Measurements from ENCODE around the gene MAPKAP1. TPM values are rescaled to one million over a fixed set of nuclear protein-coding genes. Genes with fewer than 3 reads are reported as not detected.
A peak's percentile ranks its signal among the peaks of the same experiment; 100 is the strongest.

MAPKAP1 gene
- total and polyA plus RNA-seq, 2 experiments from 2014 or later, result 68.4 to 98.5 TPM

DNA sequence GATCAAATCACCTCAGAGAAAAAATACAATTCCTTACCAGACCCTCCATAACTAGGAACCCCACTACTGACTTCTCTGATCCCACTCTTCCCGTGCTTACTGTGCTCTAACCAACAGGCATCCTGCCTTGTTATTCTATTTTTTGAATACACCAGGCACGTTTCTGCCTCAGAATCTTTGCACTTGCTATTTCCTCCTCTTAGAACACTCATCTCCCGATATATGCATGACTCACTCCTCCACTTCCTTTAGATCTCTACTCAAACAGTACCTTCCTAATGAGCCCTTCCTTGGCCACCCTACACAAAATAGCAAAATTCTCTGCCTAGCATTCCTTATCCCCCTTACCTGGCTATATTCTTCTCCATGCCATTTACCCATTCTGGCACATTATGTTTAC, 43.9 kb downstream of the MAPKAP1 start:
- Histone ChIP-seq H3K36me3 (ENCODE audit: insufficient read depth) (peaks cover 9% of the 10 kb centered on the region; the same call in 1 of the 2 replicates), H3F3A (replicated peaks; ENCODE audit: low read depth) (no peaks in the 10 kb centered on the region), H3K79me2 (replicated peaks; ENCODE audit: insufficient read depth) (peaks cover 7% of the 10 kb centered on the region; the same call in 1 of the 2 replicates), H4K20me1 (replicated peaks; ENCODE audit: insufficient read depth) (no peaks in the 10 kb centered on the region; the same call in 1 of the 2 replicates), H3K27me3 (ENCODE audit: insufficient read depth) (no peaks in the 10 kb centered on the region), H3K27ac (ENCODE audit: low read depth) (peak overlapping the region; percentile 5; the same call in 1 of the 2 replicates), H3K9me2 (ENCODE audit: insufficient read depth) (no peaks in the 10 kb centered on the region), H3K4me3 (no peak overlapping the region), H2AFZ (no peak overlapping the region), H3K4me2 (no peak overlapping the region), H3K4me1 (ENCODE audit: insufficient read depth) (peaks cover 11% of the 10 kb centered on the region)
- Mint-ChIP-seq H3K4me3 (no peak overlapping the region), H3K4me1 (peaks cover 7% of the 10 kb centered on the region), H3K9me3 (no peaks in the 10 kb centered on the region), H3K27ac (peak overlapping the region; percentile 14), H3K27me3 (ENCODE audit: insufficient read depth, low read depth, poor library complexity) (no peaks in the 10 kb centered on the region), H3K36me3 (ENCODE audit: low read depth) (peaks cover 22% of the 10 kb centered on the region; the same call in 2 of the 3 replicates)
- ATAC-seq (no peak), DNase-seq (ENCODE audit: low spot score) (no peak)
- TF ChIP-seq CREB1 (CRISPR knock-in tag; IDR thresholded peaks at IDR 0.05; ENCODE audit: low read depth) (no peak), ZNF331 (CRISPR knock-in tag; IDR thresholded peaks at IDR 0.05; ENCODE audit: low read depth) (no peak), EZH2phosphoT487 (IDR thresholded peaks at IDR 0.05; ENCODE audit: unreplicated experiment) (no peak), POLR2AphosphoS5 (IDR thresholded peaks at IDR 0.05; ENCODE audit: low read depth) (no peak), JUNB (IDR thresholded peaks at IDR 0.05; ENCODE audit: unreplicated experiment) (no peak), NANOG (IDR thresholded peaks at IDR 0.05; ENCODE audit: borderline replicate concordance) (no peak)
- TF ChIP-seq, protein P1, sequence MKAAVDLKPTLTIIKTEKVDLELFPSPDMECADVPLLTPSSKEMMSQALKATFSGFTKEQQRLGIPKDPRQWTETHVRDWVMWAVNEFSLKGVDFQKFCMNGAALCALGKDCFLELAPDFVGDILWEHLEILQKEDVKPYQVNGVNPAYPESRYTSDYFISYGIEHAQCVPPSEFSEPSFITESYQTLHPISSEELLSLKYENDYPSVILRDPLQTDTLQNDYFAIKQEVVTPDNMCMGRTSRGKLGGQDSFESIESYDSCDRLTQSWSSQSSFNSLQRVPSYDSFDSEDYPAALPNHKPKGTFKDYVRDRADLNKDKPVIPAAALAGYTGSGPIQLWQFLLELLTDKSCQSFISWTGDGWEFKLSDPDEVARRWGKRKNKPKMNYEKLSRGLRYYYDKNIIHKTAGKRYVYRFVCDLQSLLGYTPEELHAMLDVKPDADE (IDR thresholded peaks at IDR 0.05), result no peak
- TF ChIP-seq, protein P2, sequence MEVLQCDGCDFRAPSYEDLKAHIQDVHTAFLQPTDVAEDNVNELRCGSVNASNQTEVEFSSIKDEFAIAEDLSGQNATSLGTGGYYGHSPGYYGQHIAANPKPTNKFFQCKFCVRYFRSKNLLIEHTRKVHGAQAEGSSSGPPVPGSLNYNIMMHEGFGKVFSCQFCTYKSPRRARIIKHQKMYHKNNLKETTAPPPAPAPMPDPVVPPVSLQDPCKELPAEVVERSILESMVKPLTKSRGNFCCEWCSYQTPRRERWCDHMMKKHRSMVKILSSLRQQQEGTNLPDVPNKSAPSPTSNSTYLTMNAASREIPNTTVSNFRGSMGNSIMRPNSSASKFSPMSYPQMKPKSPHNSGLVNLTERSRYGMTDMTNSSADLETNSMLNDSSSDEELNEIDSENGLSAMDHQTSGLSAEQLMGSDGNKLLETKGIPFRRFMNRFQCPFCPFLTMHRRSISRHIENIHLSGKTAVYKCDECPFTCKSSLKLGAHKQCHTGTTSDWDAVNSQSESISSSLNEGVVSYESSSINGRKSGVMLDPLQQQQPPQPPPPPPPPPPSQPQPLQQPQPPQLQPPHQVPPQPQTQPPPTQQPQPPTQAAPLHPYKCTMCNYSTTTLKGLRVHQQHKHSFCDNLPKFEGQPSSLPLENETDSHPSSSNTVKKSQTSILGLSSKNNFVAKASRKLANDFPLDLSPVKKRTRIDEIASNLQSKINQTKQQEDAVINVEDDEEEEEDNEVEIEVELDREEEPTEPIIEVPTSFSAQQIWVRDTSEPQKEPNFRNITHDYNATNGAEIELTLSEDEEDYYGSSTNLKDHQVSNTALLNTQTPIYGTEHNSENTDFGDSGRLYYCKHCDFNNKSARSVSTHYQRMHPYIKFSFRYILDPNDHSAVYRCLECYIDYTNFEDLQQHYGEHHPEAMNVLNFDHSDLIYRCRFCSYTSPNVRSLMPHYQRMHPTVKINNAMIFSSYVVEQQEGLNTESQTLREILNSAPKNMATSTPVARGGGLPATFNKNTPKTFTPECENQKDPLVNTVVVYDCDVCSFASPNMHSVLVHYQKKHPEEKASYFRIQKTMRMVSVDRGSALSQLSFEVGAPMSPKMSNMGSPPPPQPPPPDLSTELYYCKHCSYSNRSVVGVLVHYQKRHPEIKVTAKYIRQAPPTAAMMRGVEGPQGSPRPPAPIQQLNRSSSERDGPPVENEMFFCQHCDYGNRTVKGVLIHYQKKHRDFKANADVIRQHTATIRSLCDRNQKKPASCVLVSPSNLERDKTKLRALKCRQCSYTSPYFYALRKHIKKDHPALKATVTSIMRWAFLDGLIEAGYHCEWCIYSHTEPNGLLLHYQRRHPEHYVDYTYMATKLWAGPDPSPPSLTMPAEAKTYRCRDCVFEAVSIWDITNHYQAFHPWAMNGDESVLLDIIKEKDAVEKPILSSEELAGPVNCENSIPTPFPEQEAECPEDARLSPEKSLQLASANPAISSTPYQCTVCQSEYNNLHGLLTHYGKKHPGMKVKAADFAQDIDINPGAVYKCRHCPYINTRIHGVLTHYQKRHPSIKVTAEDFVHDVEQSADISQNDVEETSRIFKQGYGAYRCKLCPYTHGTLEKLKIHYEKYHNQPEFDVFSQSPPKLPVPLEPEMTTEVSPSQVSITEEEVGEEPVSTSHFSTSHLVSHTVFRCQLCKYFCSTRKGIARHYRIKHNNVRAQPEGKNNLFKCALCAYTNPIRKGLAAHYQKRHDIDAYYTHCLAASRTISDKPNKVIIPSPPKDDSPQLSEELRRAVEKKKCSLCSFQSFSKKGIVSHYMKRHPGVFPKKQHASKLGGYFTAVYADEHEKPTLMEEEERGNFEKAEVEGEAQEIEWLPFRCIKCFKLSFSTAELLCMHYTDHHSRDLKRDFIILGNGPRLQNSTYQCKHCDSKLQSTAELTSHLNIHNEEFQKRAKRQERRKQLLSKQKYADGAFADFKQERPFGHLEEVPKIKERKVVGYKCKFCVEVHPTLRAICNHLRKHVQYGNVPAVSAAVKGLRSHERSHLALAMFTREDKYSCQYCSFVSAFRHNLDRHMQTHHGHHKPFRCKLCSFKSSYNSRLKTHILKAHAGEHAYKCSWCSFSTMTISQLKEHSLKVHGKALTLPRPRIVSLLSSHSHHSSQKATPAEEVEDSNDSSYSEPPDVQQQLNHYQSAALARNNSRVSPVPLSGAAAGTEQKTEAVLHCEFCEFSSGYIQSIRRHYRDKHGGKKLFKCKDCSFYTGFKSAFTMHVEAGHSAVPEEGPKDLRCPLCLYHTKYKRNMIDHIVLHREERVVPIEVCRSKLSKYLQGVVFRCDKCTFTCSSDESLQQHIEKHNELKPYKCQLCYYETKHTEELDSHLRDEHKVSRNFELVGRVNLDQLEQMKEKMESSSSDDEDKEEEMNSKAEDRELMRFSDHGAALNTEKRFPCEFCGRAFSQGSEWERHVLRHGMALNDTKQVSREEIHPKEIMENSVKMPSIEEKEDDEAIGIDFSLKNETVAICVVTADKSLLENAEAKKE (CRISPR knock-in tag; IDR thresholded peaks at IDR 0.05), result no peak
- TF ChIP-seq, protein P3, sequence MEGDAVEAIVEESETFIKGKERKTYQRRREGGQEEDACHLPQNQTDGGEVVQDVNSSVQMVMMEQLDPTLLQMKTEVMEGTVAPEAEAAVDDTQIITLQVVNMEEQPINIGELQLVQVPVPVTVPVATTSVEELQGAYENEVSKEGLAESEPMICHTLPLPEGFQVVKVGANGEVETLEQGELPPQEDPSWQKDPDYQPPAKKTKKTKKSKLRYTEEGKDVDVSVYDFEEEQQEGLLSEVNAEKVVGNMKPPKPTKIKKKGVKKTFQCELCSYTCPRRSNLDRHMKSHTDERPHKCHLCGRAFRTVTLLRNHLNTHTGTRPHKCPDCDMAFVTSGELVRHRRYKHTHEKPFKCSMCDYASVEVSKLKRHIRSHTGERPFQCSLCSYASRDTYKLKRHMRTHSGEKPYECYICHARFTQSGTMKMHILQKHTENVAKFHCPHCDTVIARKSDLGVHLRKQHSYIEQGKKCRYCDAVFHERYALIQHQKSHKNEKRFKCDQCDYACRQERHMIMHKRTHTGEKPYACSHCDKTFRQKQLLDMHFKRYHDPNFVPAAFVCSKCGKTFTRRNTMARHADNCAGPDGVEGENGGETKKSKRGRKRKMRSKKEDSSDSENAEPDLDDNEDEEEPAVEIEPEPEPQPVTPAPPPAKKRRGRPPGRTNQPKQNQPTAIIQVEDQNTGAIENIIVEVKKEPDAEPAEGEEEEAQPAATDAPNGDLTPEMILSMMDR (conservative IDR thresholded peaks at IDR 0.05; ENCODE audit: low read depth in 2 of 2), result no peak

Data from GM23338 (cell line).